T-helper 17 cell (primary cell): ENCODE data around the gene PRR14. TPM values are rescaled to one million over a fixed set of nuclear protein-coding genes. Genes with fewer than 3 reads are reported as not detected.
"Not testable (repeated sequence)": the region's sequence is repeated elsewhere in the genome, so short reads cannot be mapped to it uniquely, and the experiment has no call there.

Source experiments
- ATAC-seq: fragments of 150-1000 bp; cut with Tn5 transposase; 2 replicates; pipeline ENCODE4 v1.10.0; 2021; ENCODE audit warnings: mild to moderate bottlenecking, moderate library complexity
- DNase-seq, 3 donors: peaks; one replicate each; pipeline versions ENCODE4 v3.0.0 to v3.0.0-alpha.2; 2020 to 2021
- H3K9me3 ChIP-seq: one replicate; pipeline ENCODE4 v1.7.0; 2013; ENCODE audit warnings: low read length, mild to moderate bottlenecking; ENCODE audit not compliant: control insufficient read depth, poor library complexity, severe bottlenecking
- H3K27ac Mint-ChIP-seq: one replicate; pipeline ENCODE4 v1.8.0; 2022; ENCODE audit warnings: mild to moderate bottlenecking, moderate library complexity, mixed read lengths
- H3K27me3 Mint-ChIP-seq: one replicate; pipeline ENCODE4 v1.8.0; 2022; ENCODE audit warnings: mixed read lengths
- H3K36me3 Mint-ChIP-seq: one replicate; pipeline ENCODE4 v1.8.0; 2022; ENCODE audit warnings: low read depth, mixed read lengths
- H3K4me1 Mint-ChIP-seq: one replicate; pipeline ENCODE4 v1.8.0; 2022; ENCODE audit warnings: mild to moderate bottlenecking, mixed read lengths
- H3K4me3 Mint-ChIP-seq: one replicate; pipeline ENCODE4 v1.8.0; 2022; ENCODE audit warnings: mild to moderate bottlenecking, moderate library complexity, mixed read lengths
- total RNA-seq, 4 donors: library from RNA in 2 of 4; stranded (reverse) in 2 of 4; gene quantifications; one replicate each; pipeline ENCODE4 v1.2.3 and lab custom pipeline; 2022 to 2026

Gene PRR14
- total RNA-seq, 2 donors from 2014 or later, result 74.1 to 89.1 TPM

GRCh38 chr16:30697264-30698138 is 46.7 kb downstream of the PRR14 start:
- DNase-seq (no peak), ATAC-seq (peak; percentile 90)
- Mint-ChIP-seq H3K27me3 (no peaks in the 10 kb centered on the region), H3K27ac (peak overlapping the region; percentile 100), H3K36me3 (no peaks in the 10 kb centered on the region), H3K4me3 (peak overlapping the region; percentile 97), H3K4me1 (peaks cover 36% of the 10 kb centered on the region)
- no peaks in the 10 kb centered on the region for H3K9me3 ChIP-seq

GRCh38 chr16:30698139-30698815 is 47.5 kb downstream of the PRR14 start:
- ATAC-seq (peak; percentile 80), DNase-seq (peak; percentile 98 to 99 (median 99))
- Mint-ChIP-seq H3K4me3 (peak overlapping the region; percentile 97), H3K27ac (peak overlapping the region; percentile 100), H3K27me3 (no peaks in the 10 kb centered on the region), H3K36me3 (no peaks in the 10 kb centered on the region), H3K4me1 (peaks cover 36% of the 10 kb centered on the region)
- no peaks in the 10 kb centered on the region for H3K9me3 ChIP-seq

DNA sequence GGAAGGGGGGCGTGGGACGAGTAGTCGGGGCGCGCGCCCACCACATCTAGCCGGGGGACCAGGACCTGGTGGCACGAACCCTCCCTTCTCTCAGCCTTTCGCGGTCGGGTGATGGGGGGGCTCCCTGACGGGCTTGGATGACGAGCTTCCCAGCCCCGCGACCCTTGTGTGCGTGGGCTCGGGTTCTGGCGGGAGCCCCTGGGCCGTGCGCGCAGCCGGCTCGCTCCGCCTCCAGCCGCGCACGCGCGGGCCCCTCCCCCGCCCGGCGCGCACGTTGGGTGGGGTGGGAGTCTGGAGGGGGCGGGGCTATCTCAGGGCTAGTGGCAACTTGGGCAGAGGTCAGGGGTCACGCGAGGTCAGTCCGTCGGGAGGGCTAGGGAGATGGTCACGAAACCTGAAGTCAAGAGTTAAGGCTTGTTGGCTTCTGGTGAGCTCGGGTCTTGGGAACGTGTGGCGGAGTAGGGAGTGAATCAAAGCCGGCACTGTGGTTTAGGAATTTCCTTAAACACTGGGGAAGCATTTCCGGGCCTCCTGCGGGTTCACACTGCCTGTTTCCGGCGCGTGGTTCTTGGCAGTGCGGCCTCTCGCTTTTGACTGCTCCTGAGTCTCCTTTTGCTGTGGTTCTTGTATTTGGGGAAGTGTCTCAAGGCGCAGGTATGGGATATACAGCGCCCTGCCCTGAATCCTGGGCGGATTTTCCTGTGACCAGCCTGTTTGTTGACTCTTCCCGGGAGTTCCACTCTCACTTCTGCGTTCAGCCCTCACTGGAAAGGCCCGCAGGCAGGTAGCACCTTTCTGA is 48.3 kb downstream of the PRR14 start, which contains the start of gene SRCAP:
SRCAP (plus strand) TSS at position 356 of the 799 bp plus-strand sequence. CDS start 1,654 bp downstream, outside the sequence.
- no peaks in the 10 kb centered on the region for H3K36me3 Mint-ChIP-seq
- H3K4me1 Mint-ChIP-seq, result peaks cover 29% of the 10 kb centered on the region
- H3K4me3 Mint-ChIP-seq, result peak within 1 kb of the TSS; percentile 97
- H3K27me3 Mint-ChIP-seq, result no peaks in the 10 kb centered on the region
- H3K9me3 ChIP-seq, result no peaks in the 10 kb centered on the region
- DNase-seq (peak; percentile 64 to 70 (median 65)), ATAC-seq (peak; percentile 24)
- peak within 1 kb of the TSS; percentile 100 for H3K27ac Mint-ChIP-seq

DNA sequence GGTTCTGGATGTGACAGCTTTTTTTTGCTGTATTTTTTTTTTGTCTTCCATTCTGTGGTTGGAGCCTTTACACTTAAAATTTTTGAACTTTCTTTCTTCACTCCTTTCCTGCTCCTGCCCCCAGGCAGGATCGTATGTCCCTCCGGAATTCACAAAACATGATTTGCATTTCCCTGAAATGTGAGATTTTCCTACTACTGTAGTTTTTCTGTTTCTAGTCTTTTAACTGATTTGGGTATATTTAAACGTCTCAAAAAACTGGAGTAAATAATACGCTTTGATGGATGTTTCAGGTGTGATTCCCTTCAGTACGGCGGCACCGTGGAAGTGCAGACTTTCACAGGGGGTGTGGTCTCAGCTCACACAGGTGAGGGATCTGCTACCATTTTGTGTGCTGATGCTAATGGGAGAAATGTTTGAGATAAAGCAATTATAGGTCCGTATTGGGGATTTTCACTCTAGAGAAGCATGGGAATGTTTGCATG is 48.9 kb downstream of the PRR14 start:
- ATAC-seq, result no peak
- Mint-ChIP-seq H3K4me1 (peaks cover 29% of the 10 kb centered on the region), H3K36me3 (no peaks in the 10 kb centered on the region), H3K27ac (peak overlapping the region; percentile 100), H3K27me3 (no peaks in the 10 kb centered on the region), H3K4me3 (peak overlapping the region; percentile 97)
- H3K9me3 ChIP-seq, result no peaks in the 10 kb centered on the region
- DNase-seq, result no peak

GRCh38 chr16:30700491-30700890 is 49.7 kb downstream of the PRR14 start:
- H3K4me3 Mint-ChIP-seq, result peak overlapping the region; percentile 97
- H3K36me3 Mint-ChIP-seq, result no peaks in the 10 kb centered on the region
- peaks cover 26% of the 10 kb centered on the region for H3K4me1 Mint-ChIP-seq
- no peak for ATAC-seq
- no peak overlapping the region for H3K27ac Mint-ChIP-seq
- no peaks in the 10 kb centered on the region for H3K27me3 Mint-ChIP-seq
- no peaks in the 10 kb centered on the region for H3K9me3 ChIP-seq
- no peak for DNase-seq

GRCh38 chr16:30700971-30701370 is 50.2 kb downstream of the PRR14 start:
- H3K9me3 ChIP-seq, result no peaks in the 10 kb centered on the region
- Mint-ChIP-seq H3K27me3 (no peaks in the 10 kb centered on the region), H3K36me3 (no peaks in the 10 kb centered on the region), H3K4me3 (no peak overlapping the region), H3K27ac (no peak overlapping the region), H3K4me1 (peaks cover 26% of the 10 kb centered on the region)
- DNase-seq, result no peak
- no peak for ATAC-seq

- not testable (repeated sequence) for H3K4me3 Mint-ChIP-seq, H3K9me3 ChIP-seq, H3K36me3 Mint-ChIP-seq, ATAC-seq, DNase-seq, H3K27me3 Mint-ChIP-seq, H3K27ac Mint-ChIP-seq
- H3K4me1 Mint-ChIP-seq, result peaks cover 21% of the 10 kb centered on the region
Observed at GRCh38 chr16:30703071-30703470, 52.3 kb downstream of the PRR14 start.

- ATAC-seq, result no peak
- H3K27me3 Mint-ChIP-seq, result no peaks in the 10 kb centered on the region
- H3K36me3 Mint-ChIP-seq, result peaks cover 7% of the 10 kb centered on the region
- no peak overlapping the region for H3K27ac Mint-ChIP-seq
- no peak for DNase-seq
- H3K4me3 Mint-ChIP-seq, result no peak overlapping the region
- H3K4me1 Mint-ChIP-seq, result peaks cover 20% of the 10 kb centered on the region
- no peaks in the 10 kb centered on the region for H3K9me3 ChIP-seq
Observed at GRCh38 chr16:30703971-30704370, 53.2 kb downstream of the PRR14 start.

Other genes with a start within 250 kb of the PRR14 start
- 1 to 10 TPM; 1.4 to 1.5 TPM for gene ZNF771, start 243.4 kb upstream of the PRR14 start, total RNA-seq
- 10 to 100 TPM; 17.4 to 19.2 TPM for gene DCTPP1, start 220.9 kb upstream of the PRR14 start, total RNA-seq
- gene SEPHS2, start 205.1 kb upstream of the PRR14 start, total RNA-seq, result 10 to 100 TPM; 18.3 to 21.4 TPM
- gene ITGAL, start 178.2 kb upstream of the PRR14 start, total RNA-seq, result 100 to 1,000 TPM; 322 to 338 TPM
- 1 to 10 TPM; 5.1 to 5.3 TPM for gene ZNF768, start 124.4 kb upstream of the PRR14 start, total RNA-seq
- 1 to 10 TPM; 7.6 TPM for gene ZNF747, start 116.1 kb upstream of the PRR14 start, total RNA-seq
- gene ZNF764, start 92.6 kb upstream of the PRR14 start, total RNA-seq, result 10 to 100 TPM; 19.5 to 21.4 TPM
- 10 to 100 TPM; 11.4 to 14.0 TPM for gene ZNF688, start 79.2 kb upstream of the PRR14 start, total RNA-seq
- gene ZNF785, start 65.3 kb upstream of the PRR14 start, total RNA-seq, result 10 to 100 TPM in 1 of 2 donors, 1 to 10 TPM in 1; 8.5 to 11.7 TPM
- 10 to 100 TPM in 1 of 2 donors, 1 to 10 TPM in 1; 8.3 to 14.4 TPM for gene ZNF689, start 40.6 kb upstream of the PRR14 start, total RNA-seq
- 100 to 1,000 TPM; 217 to 246 TPM for gene FBRS, start 7.5 kb downstream of the PRR14 start, total RNA-seq
- gene SRCAP, start 48.2 kb downstream of the PRR14 start, total RNA-seq, result 10 to 100 TPM; 86.9 to 90.5 TPM
- gene PHKG2, start 97.5 kb downstream of the PRR14 start, total RNA-seq, result 10 to 100 TPM; 31.6 to 38.1 TPM
- gene CFAP119, start 111.1 kb downstream of the PRR14 start, total RNA-seq, result 1 to 10 TPM; 1.1 to 2.0 TPM
- gene RNF40, start 111.4 kb downstream of the PRR14 start, total RNA-seq, result 10 to 100 TPM; 57.8 to 64.5 TPM
- gene ZNF629, start 136.2 kb downstream of the PRR14 start, total RNA-seq, result 1 to 10 TPM; 1.4 to 1.5 TPM
- 10 to 100 TPM; 22.5 to 22.8 TPM for gene BCL7C, start 243.1 kb downstream of the PRR14 start, total RNA-seq
- under 1 TPM in 1 of 2 donors, not detected in 1; 0.26 TPM for gene CTF1, start 245.7 kb downstream of the PRR14 start, total RNA-seq